GM18508 (cell line): ENCODE results near the gene AUP1.

ENCODE experiments used
- ATAC-seq: cut with Tn5 transposase; IDR thresholded peaks from one replicate; pipeline ENCODE4 v1.9.1; 2021; ENCODE audit warnings: moderate number of reproducible peaks; ENCODE audit not compliant: insufficient read depth, unreplicated experiment

AUP1 gene

GRCh38 chr2:74515271-74515980 lies 14.1 kb downstream of the AUP1 start:
- ATAC-seq: no peak

DNA sequence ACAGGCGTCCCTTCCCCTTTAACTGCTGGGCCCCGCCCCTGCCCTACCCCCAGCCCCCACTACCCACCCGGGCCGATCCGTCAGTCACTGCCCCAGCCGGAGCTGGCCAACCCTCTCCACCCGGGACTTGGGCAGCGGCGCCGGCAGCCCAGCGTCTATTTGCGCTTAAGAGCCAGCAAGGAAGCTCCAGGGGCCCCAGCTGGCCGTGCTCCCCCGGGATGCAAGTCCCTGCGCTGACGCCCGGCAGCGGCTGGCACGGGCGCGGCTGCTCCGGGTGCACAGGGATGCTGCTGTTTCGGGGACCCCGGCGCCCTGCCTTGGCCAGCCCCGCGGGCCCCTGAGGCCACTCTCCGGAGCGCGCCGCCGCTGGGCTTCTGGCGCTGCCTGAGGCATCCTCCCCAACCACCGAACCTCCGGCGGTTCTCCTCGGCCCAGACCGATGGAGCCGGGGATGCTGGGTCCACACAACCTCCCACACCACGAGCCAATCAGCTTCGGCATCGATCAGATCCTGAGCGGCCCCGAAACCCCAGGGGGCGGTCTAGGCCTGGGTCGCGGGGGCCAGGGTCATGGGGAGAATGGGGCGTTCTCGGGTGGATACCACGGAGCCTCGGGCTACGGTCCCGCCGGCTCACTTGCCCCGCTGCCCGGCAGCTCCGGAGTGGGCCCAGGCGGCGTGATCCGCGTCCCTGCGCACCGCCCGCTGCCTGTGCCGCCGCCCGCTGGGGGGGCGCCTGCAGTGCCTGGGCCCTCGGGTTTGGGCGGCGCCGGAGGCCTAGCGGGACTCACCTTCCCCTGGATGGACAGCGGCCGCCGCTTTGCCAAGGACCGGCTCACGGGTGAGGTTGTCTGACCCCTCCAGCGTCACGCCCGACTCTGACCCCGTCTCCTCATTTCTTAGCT lies 14.9 kb downstream of the AUP1 start, which contains the start of gene TLX2:
TSS of gene TLX2 (plus strand) at position 83 of the 903 bp plus-strand sequence. CDS start at position 440, 357 bp downstream.
- no peak for ATAC-seq

GRCh38 chr2:74513605-74514367 lies 15.7 kb downstream of the AUP1 start:
- no peak for ATAC-seq

DNA sequence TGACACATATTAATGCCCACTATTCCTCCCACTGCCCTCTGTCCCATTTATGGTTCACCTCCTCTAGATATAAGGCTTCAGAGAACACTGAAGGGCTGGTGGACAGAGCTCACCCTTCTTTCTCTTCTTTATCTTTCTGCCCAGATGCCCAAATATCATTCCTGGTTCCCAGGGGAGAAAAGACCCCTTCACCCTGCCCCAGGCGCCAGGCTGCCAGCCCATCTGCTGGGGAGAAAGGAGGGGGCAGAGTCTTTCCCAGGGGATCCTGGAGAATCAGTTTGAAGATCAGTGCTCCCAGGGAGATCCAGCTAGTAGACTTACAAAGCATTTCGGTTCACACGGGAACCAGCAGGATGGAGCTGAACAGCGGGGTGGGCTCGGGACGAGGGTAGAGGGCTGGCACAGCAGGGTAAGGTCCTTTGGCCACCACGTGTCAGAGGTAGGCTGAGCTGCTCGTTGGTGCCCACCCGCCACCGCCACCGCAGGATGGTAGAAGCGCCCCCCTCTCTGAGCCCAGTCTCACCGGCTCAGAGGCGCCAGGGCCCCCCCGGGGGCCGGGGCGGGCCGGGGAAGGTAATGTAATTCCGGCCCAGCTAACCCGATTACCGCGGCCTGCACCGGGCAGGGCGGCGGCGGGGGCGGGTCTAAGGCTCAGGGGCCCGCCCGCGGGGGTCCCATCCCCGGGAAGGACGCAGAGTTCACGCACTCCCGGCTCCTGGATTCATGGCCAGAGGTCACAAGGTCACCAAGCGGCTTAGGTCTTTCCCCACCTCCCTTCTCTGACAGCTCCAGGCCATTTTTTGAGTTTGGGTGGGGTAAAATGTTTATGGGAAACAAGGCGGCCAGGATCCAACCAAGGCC lies 16.5 kb downstream of the AUP1 start:
- ATAC-seq: no peak

- no peak for ATAC-seq
Measured at GRCh38 chr2:74511104-74511989, 18.2 kb downstream of the AUP1 start.

GRCh38 chr2:74510272-74510671 lies 19.2 kb downstream of the AUP1 start:
- ATAC-seq: no peak

DNA sequence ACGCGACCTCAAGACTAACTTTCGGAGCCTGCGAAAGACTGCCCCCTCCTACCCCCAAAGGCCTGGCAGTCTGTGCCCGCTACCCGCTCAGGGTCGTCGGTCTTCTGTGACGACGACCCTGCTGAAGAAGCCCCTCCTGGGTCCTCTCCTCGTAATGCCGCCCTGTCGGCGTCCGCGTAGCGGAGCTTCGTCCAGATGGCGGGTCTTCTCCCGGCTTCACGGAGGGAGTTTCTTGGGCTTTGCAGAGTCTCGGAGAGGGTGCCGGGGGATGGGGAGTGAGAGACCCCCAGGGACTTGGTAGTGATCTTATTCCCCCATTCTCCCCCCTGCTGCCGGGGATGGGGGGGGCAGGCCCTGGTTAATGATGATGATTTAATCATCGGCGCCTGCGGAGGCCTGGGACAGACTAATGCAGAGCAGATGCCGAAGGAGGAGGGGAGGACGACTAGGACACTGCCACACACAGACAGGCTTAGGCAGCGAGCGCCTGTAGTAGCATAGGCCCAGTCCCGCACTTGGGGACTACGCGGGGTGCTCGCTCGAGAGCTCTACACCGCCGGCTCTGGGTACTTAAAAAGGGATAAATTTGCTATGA lies 21.5 kb downstream of the AUP1 start:
- ATAC-seq: no peak

GRCh38 chr2:74507145-74507925 lies 22.2 kb downstream of the AUP1 start, which contains the start of gene PCGF1:
Gene PCGF1 (minus strand): TSS chr2:74507695. CDS start chr2:74507668, 27 bp downstream.
- ATAC-seq: peak; percentile 79

DNA sequence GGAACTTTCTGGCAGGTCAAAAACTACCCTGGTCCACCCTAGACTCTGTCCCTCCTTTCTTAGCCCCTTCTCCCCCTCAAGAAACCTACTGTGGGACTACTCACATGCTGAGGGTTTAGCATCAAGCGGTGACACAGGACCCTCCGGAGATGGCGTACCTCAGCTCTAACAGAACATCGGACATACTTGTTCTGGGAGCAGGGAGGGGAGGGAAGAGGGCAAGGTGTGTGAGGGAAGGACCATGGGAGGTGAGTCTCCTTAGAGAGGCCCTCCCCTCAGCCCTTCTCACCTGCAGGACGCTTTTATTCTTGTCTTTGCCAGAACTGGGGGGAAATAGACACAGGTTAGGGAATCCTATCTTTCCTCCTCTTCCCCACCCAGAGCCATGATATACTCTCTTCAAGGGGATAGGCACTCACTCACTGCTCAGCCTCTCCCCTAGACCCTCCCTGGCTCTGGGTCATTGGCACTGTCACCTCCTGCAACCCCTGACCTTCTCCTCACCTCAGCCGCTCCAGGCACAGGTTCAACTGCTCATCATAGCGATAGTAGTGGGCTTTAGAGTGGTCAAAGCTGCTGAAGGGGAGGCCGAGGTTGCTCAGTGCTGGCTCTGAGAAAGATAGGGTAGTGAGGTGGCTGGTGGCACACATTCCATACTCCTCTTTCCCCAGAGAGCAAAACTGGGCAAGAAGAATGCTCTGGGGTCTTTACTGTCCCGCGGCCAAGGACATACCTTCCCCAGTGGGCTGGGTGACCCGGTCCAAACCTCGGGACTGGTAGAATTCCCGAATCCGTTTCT lies 23.9 kb downstream of the AUP1 start:
- no peak for ATAC-seq

- ATAC-seq: no peak
Measured at GRCh38 chr2:74504591-74504990, 24.9 kb downstream of the AUP1 start.

GRCh38 chr2:74503506-74504475 lies 25.7 kb downstream of the AUP1 start:
- ATAC-seq: no peak

GRCh38 chr2:74502720-74503505 lies 26.6 kb downstream of the AUP1 start:
- ATAC-seq: no peak

DNA sequence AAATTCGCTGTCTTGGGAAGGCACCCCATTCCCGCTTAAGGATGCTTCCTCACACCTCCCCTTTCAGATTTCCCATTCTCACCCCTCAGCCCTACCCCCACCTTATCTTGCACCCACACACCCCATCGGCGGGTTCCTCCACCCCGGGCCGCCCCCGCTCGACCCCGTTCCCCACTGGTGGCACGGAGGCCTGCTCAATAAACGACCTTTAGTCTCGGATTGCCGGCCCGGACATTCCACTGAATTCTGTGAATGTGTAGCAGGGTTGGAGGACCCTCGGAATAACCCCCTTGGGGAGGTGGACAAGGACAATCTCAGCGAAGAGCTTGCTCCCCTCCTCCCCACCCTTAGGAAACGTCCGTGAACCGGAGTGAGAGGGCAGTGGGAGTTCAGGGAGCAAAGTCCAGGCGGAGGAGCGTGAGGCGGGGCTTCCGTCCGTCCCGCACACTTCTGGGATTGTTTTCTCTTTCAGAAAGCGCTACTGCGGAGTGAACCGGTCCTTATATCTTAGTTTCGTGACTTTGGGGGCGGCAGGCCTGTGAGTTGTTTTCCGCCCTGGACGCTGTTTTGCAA lies 27.3 kb downstream of the AUP1 start:
- no peak for ATAC-seq

DNA sequence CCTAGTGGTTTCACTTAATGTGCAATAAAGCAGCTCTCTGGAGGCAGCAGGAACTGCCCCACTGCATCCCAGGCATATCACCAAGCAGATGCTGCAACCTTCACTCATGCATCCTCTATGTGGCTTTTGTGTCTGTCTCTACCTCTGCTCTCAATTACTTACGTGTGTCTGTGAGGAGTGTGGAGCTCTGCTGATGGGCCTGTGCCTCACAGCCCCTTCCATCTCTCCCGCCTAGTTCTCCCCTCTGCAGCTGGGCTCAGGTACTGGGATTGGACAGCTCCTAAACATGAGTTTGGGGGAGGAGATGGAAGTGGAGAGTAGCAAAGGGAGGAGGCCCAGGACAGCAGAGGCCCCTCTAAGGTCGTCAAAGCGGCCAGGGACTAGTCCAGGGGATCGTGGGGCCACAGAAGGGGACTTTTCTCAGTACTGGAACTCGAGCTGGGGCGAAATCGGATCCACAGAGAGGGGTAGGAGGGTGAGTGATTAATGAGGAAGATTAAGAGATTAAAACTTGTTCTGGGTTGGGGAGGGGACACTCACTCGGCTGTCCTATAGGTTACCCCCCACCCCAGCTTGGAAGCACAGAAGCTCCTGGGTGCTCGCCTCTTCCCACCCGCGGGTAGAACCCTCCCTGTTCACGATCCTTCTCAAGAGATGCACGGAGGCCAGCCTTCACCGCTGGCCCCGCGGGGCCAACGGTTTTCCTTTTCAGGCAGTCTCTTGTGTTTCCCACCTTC lies 28.0 kb downstream of the AUP1 start:
- ATAC-seq: no peak
